Measurements from ENCODE around the gene GYPB.
"Not testable (repeated sequence)": the region's sequence is repeated elsewhere in the genome, so short reads cannot be mapped to it uniquely, and the experiment has no call there.

GYPB gene

DNA sequence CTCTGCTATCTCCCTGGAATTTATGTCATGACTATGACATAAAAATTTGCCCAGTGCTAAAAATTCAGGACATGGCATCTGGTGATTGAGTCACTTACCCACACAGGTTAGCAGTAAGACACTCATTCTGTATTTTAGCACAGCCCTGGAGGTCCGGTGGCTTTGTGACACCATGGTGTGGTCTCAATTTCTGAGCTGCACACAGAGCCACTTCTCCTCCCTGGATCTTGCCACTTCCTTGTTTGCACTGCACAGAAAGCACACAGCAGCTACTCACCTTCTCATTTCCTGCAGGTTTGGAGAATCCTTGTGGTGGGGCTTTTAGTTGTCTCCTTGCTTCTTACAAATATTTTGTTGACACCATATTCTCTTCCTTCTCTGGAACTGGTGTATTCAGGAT, 69.0 kb downstream of the GYPB start:
- not testable (repeated sequence) for DNase-seq (ENCODE audit: low read depth in 2 of 2, low spot score in 1 of 2)

- not testable (repeated sequence) for DNase-seq (ENCODE audit: low read depth in 2 of 2, low spot score in 1 of 2)
Observed at GRCh38 chr4:143947493-143947892, 71.7 kb downstream of the GYPB start.
